Measurements from ENCODE around the gene PRKCA.

PRKCA gene

GRCh38 chr17:66633317-66633965, 331.0 kb downstream of the PRKCA start:
- DNase-seq (ENCODE audit: low read depth), result no peak
- no peak for TF ChIP-seq CTCF (IDR thresholded peaks at IDR 0.05; ENCODE audit: control insufficient read depth, extremely low read depth, insufficient read depth)
- no peak overlapping the region for H3K4me3 ChIP-seq (ENCODE audit: low read depth, low read length)

- TF ChIP-seq CTCF (IDR thresholded peaks at IDR 0.05; ENCODE audit: control insufficient read depth, extremely low read depth, insufficient read depth), result no peak
- no peak overlapping the region for H3K4me3 ChIP-seq (ENCODE audit: low read depth, low read length)
- DNase-seq (ENCODE audit: low read depth), result no peak
These were observed 331.8 kb downstream of the PRKCA start for GRCh38 chr17:66634193-66634592.

GRCh38 chr17:66635386-66636045, 333.1 kb downstream of the PRKCA start:
- no peak for DNase-seq (ENCODE audit: low read depth)
- no peak for TF ChIP-seq CTCF (IDR thresholded peaks at IDR 0.05; ENCODE audit: control insufficient read depth, extremely low read depth, insufficient read depth)
- H3K4me3 ChIP-seq (ENCODE audit: low read depth, low read length), result no peak overlapping the region

GRCh38 chr17:66636111-66636510, 333.7 kb downstream of the PRKCA start:
- DNase-seq (ENCODE audit: low read depth), result no peak
- TF ChIP-seq CTCF (IDR thresholded peaks at IDR 0.05; ENCODE audit: control insufficient read depth, extremely low read depth, insufficient read depth), result no peak
- H3K4me3 ChIP-seq (ENCODE audit: low read depth, low read length), result no peak overlapping the region

- H3K4me3 ChIP-seq (ENCODE audit: low read depth, low read length), result no peak overlapping the region
- DNase-seq (ENCODE audit: low read depth), result no peak
- no peak for TF ChIP-seq CTCF (IDR thresholded peaks at IDR 0.05; ENCODE audit: control insufficient read depth, extremely low read depth, insufficient read depth)
These were observed 335.1 kb downstream of the PRKCA start for GRCh38 chr17:66637491-66637890.

GRCh38 chr17:66638707-66639479, 336.5 kb downstream of the PRKCA start:
- no peak overlapping the region for H3K4me3 ChIP-seq (ENCODE audit: low read depth, low read length)
- TF ChIP-seq CTCF (IDR thresholded peaks at IDR 0.05; ENCODE audit: control insufficient read depth, extremely low read depth, insufficient read depth), result no peak
- DNase-seq (ENCODE audit: low read depth), result no peak
